ENCODE measurements around the gene ANKUB1. TPM values are rescaled to one million over a fixed set of nuclear protein-coding genes. Genes with fewer than 3 reads are reported as not detected.

The ANKUB1 gene
- total and polyA plus RNA-seq, 5 donors = not detected

GRCh38 chr3:149808209-149808829 is 16.0 kb upstream of the ANKUB1 start:
- no peak overlapping the region for H3K27ac ChIP-seq (ENCODE audit: low read length)
- ATAC-seq (no peak), DNase-seq (peak; percentile 68 to 79 (median 76))
- no peaks in the 10 kb centered on the region for H3K9me3 ChIP-seq (ENCODE audit: control insufficient read depth, low read length)
- no peaks in the 10 kb centered on the region for H3K27me3 ChIP-seq (ENCODE audit: control insufficient read depth, insufficient read depth)
- 32% methylated on average over 4 of the region's 4 CpGs for WGBS
- no peaks in the 10 kb centered on the region for H3K4me1 ChIP-seq (ENCODE audit: control insufficient read depth, insufficient read depth, low read length)
- intact Hi-C loops (cut with DNase I) = loop anchor here in 1 of 4 donors (10.0 kb wide), 1 partner anchor 314 kb away; no protein-coding TSS in a partner anchor
- H3K4me3 ChIP-seq (ENCODE audit: low read length) = no peak overlapping the region

GRCh38 chr3:149806171-149806778 is 13.9 kb upstream of the ANKUB1 start:
- intact Hi-C loops (cut with DNase I) = loop anchor here in 1 of 4 donors (10.0 kb wide), 1 partner anchor 311 kb away; no protein-coding TSS in a partner anchor
- no peaks in the 10 kb centered on the region for H3K9me3 ChIP-seq (ENCODE audit: control insufficient read depth, low read length)
- 69% methylated on average over 2 of the region's 2 CpGs for WGBS

GRCh38 chr3:149801639-149802038 is 9.3 kb upstream of the ANKUB1 start:
- DNase-seq (no peak), ATAC-seq (no peak)
- intact Hi-C loops (cut with DNase I) = loop anchor here in 1 of 4 donors (10.0 kb wide), 1 partner anchor 307 kb away; no protein-coding TSS in a partner anchor
- Histone ChIP-seq H3K27ac (ENCODE audit: low read length) (no peak overlapping the region), H3K4me3 (ENCODE audit: low read length) (no peak overlapping the region), H3K9me3 (ENCODE audit: control insufficient read depth, low read length) (no peaks in the 10 kb centered on the region), H3K27me3 (ENCODE audit: control insufficient read depth, insufficient read depth) (no peaks in the 10 kb centered on the region), H3K4me1 (ENCODE audit: control insufficient read depth, insufficient read depth, low read length) (no peaks in the 10 kb centered on the region)
- WGBS = 56% methylated on average over 5 of the region's 5 CpGs

More at GRCh38 chr3:149806171-149806778, 13.9 kb upstream of the ANKUB1 start:
- no peak for ATAC-seq
- Histone ChIP-seq H3K4me1 (ENCODE audit: control insufficient read depth, insufficient read depth, low read length) (no peaks in the 10 kb centered on the region), H3K4me3 (ENCODE audit: low read length) (no peak overlapping the region), H3K27me3 (ENCODE audit: control insufficient read depth, insufficient read depth) (no peaks in the 10 kb centered on the region), H3K27ac (ENCODE audit: low read length) (no peak overlapping the region)
- no peak for DNase-seq

GRCh38 chr3:149801195-149801594 is 8.8 kb upstream of the ANKUB1 start:
- no peaks in the 10 kb centered on the region for H3K27me3 ChIP-seq (ENCODE audit: control insufficient read depth, insufficient read depth)
- H3K4me1 ChIP-seq (ENCODE audit: control insufficient read depth, insufficient read depth, low read length) = no peaks in the 10 kb centered on the region
- no peak for ATAC-seq
- no peak overlapping the region for H3K4me3 ChIP-seq (ENCODE audit: low read length)
- no peak overlapping the region for H3K27ac ChIP-seq (ENCODE audit: low read length)
- WGBS = 60% methylated on average over 1 of the region's 1 CpG
- no peak for DNase-seq
- no peaks in the 10 kb centered on the region for H3K9me3 ChIP-seq (ENCODE audit: control insufficient read depth, low read length)
- intact Hi-C loops (cut with DNase I) = loop anchor here in 1 of 4 donors (10.0 kb wide), 1 partner anchor 306 kb away; no protein-coding TSS in a partner anchor

- 90% methylated on average over 8 of the region's 8 CpGs for WGBS
- no peak for DNase-seq
- no peak overlapping the region for H3K4me3 ChIP-seq (ENCODE audit: low read length)
- H3K9me3 ChIP-seq (ENCODE audit: control insufficient read depth, low read length) = no peaks in the 10 kb centered on the region
- intact Hi-C loops (cut with DNase I) = loop anchor here in 1 of 4 donors (10.0 kb wide), 1 partner anchor 306 kb away; no protein-coding TSS in a partner anchor
- ATAC-seq = no peak
- no peaks in the 10 kb centered on the region for H3K27me3 ChIP-seq (ENCODE audit: control insufficient read depth, insufficient read depth)
- no peaks in the 10 kb centered on the region for H3K4me1 ChIP-seq (ENCODE audit: control insufficient read depth, insufficient read depth, low read length)
- no peak overlapping the region for H3K27ac ChIP-seq (ENCODE audit: low read length)
Observed at GRCh38 chr3:149800693-149801092, 8.3 kb upstream of the ANKUB1 start.

GRCh38 chr3:149796026-149796425 is 3.7 kb upstream of the ANKUB1 start:
- H3K4me3 ChIP-seq (ENCODE audit: low read length) = no peak overlapping the region
- WGBS = 86% methylated on average over 1 of the region's 1 CpG
- H3K4me1 ChIP-seq (ENCODE audit: control insufficient read depth, insufficient read depth, low read length) = no peaks in the 10 kb centered on the region
- ATAC-seq (no peak), DNase-seq (no peak)
- no peaks in the 10 kb centered on the region for H3K27me3 ChIP-seq (ENCODE audit: control insufficient read depth, insufficient read depth)
- no peaks in the 10 kb centered on the region for H3K9me3 ChIP-seq (ENCODE audit: control insufficient read depth, low read length)
- intact Hi-C loops (cut with DNase I) = no loop called here
- no peak overlapping the region for H3K27ac ChIP-seq (ENCODE audit: low read length)

GRCh38 chr3:149790698-149791097 is 1.7 kb downstream of the ANKUB1 start:
- no peak for ATAC-seq
- intact Hi-C loops (cut with DNase I) = no loop called here
- Histone ChIP-seq H3K4me3 (ENCODE audit: low read length) (no peak overlapping the region), H3K9me3 (ENCODE audit: control insufficient read depth, low read length) (no peaks in the 10 kb centered on the region), H3K4me1 (ENCODE audit: control insufficient read depth, insufficient read depth, low read length) (no peaks in the 10 kb centered on the region), H3K27me3 (ENCODE audit: control insufficient read depth, insufficient read depth) (no peaks in the 10 kb centered on the region), H3K27ac (ENCODE audit: low read length) (no peak overlapping the region)
- DNase-seq = no peak
- 69% methylated on average over 3 of the region's 3 CpGs for WGBS

- DNase-seq (no peak), ATAC-seq (no peak)
- intact Hi-C loops (cut with DNase I) = no loop called here
- Histone ChIP-seq H3K27ac (ENCODE audit: low read length) (no peak overlapping the region), H3K9me3 (ENCODE audit: control insufficient read depth, low read length) (no peaks in the 10 kb centered on the region), H3K27me3 (ENCODE audit: control insufficient read depth, insufficient read depth) (no peaks in the 10 kb centered on the region), H3K4me3 (ENCODE audit: low read length) (no peak overlapping the region), H3K4me1 (ENCODE audit: control insufficient read depth, insufficient read depth, low read length) (no peaks in the 10 kb centered on the region)
- WGBS = 74% methylated on average over 2 of the region's 2 CpGs
Observed at GRCh38 chr3:149790268-149790667, 2.1 kb downstream of the ANKUB1 start.

GRCh38 chr3:149784064-149784704 is 8.2 kb downstream of the ANKUB1 start:
- intact Hi-C loops (cut with DNase I) = no loop called here
- WGBS = 86% methylated on average over 5 of the region's 5 CpGs

GRCh38 chr3:149783576-149783975 is 8.8 kb downstream of the ANKUB1 start:
- ATAC-seq (no peak), DNase-seq (no peak)
- H3K4me3 ChIP-seq (ENCODE audit: low read length) = no peak overlapping the region
- no peaks in the 10 kb centered on the region for H3K4me1 ChIP-seq (ENCODE audit: control insufficient read depth, insufficient read depth, low read length)
- intact Hi-C loops (cut with DNase I) = no loop called here
- no peaks in the 10 kb centered on the region for H3K27me3 ChIP-seq (ENCODE audit: control insufficient read depth, insufficient read depth)
- H3K9me3 ChIP-seq (ENCODE audit: control insufficient read depth, low read length) = no peaks in the 10 kb centered on the region
- no peak overlapping the region for H3K27ac ChIP-seq (ENCODE audit: low read length)

More at GRCh38 chr3:149784064-149784704, 8.2 kb downstream of the ANKUB1 start:
- ATAC-seq (no peak), DNase-seq (no peak)
- H3K4me1 ChIP-seq (ENCODE audit: control insufficient read depth, insufficient read depth, low read length) = no peaks in the 10 kb centered on the region
- no peak overlapping the region for H3K27ac ChIP-seq (ENCODE audit: low read length)
- H3K9me3 ChIP-seq (ENCODE audit: control insufficient read depth, low read length) = no peaks in the 10 kb centered on the region
- no peak overlapping the region for H3K4me3 ChIP-seq (ENCODE audit: low read length)
- no peaks in the 10 kb centered on the region for H3K27me3 ChIP-seq (ENCODE audit: control insufficient read depth, insufficient read depth)

GRCh38 chr3:149781741-149782140 is 10.6 kb downstream of the ANKUB1 start:
- intact Hi-C loops (cut with DNase I) = no loop called here
- WGBS = 87% methylated on average over 3 of the region's 3 CpGs
- Histone ChIP-seq H3K27me3 (ENCODE audit: control insufficient read depth, insufficient read depth) (no peaks in the 10 kb centered on the region), H3K4me3 (ENCODE audit: low read length) (no peak overlapping the region), H3K4me1 (ENCODE audit: control insufficient read depth, insufficient read depth, low read length) (no peaks in the 10 kb centered on the region), H3K9me3 (ENCODE audit: control insufficient read depth, low read length) (no peaks in the 10 kb centered on the region), H3K27ac (ENCODE audit: low read length) (no peak overlapping the region)
- ATAC-seq (no peak), DNase-seq (no peak)

Measured in right cardiac atrium (tissue), 5 donors.